ENCODE results near the gene BCL2L12.

The BCL2L12 gene

GRCh38 chr19:49669516-49669915, 3.8 kb downstream of the BCL2L12 start:
- POLR2A ChIA-PET = interaction anchor here (0.7 kb wide), 1 partner anchor 207 kb away, joined by 6 read pairs; no protein-coding TSS in a partner anchor

More at GRCh38 chr19:49669516-49669915, 3.8 kb downstream of the BCL2L12 start:
- TF ChIP-seq ZNF404 (tag by site-specific recombination; IDR thresholded peaks at IDR 0.05) = no peak
- no peak for TF ChIP-seq ZNF747 (tag by site-specific recombination; IDR thresholded peaks at IDR 0.05)
- no peak for TF ChIP-seq ZNF366 (tag by site-specific recombination; conservative IDR thresholded peaks at IDR 0.05)
- TF ChIP-seq HIC1 (tag by site-specific recombination; IDR thresholded peaks at IDR 0.05) = no peak
- no peak for TF ChIP-seq ZFP3 (tag by site-specific recombination; IDR thresholded peaks at IDR 0.05; ENCODE audit: low read depth)
- TF ChIP-seq GFI1B (tag by site-specific recombination; IDR thresholded peaks at IDR 0.05) = no peak
- TF ChIP-seq KLF8 (tag by site-specific recombination; IDR thresholded peaks at IDR 0.05) = no peak
- TF ChIP-seq ZBTB10 (tag by site-specific recombination; IDR thresholded peaks at IDR 0.05) = no peak
- TF ChIP-seq OSR2 (tag by site-specific recombination; IDR thresholded peaks at IDR 0.05) = no peak
- peak; percentile 22 for TF ChIP-seq ZFHX2 (tag by site-specific recombination; conservative IDR thresholded peaks at IDR 0.05)
- TF ChIP-seq ZNF280D (tag by site-specific recombination; IDR thresholded peaks at IDR 0.05) = no peak
- no peak for TF ChIP-seq ZNF391 (tag by site-specific recombination; IDR thresholded peaks at IDR 0.05; ENCODE audit: borderline replicate concordance, low read depth)
- TF ChIP-seq EGR2 (tag by site-specific recombination; IDR thresholded peaks at IDR 0.05; ENCODE audit: low read depth) = peak; percentile 13; the same call in 1 of the 2 replicates
- no peak for TF ChIP-seq ZXDB (tag by site-specific recombination; IDR thresholded peaks at IDR 0.05)
- no peak for TF ChIP-seq ZNF558 (tag by site-specific recombination; IDR thresholded peaks at IDR 0.05)
- CTCF ChIA-PET = interaction anchor here (1.1 to 1.5 kb wide), 3 partner anchors 10 to 123 kb away, joined by 3 to 6 read pairs (median 4); no protein-coding TSS in a partner anchor
- Histone ChIP-seq H3K9me3 (ENCODE audit: control insufficient read depth, insufficient read depth, low read depth, low read length) (no peaks in the 10 kb centered on the region), H3K4me1 (ENCODE audit: control insufficient read depth, insufficient read depth, low read length) (peaks cover 10% of the 10 kb centered on the region), H3K27ac (ENCODE audit: extremely low read depth, low read depth, low read length) (0 out of 2 replicates have a peak overlapping the region, but pooled peaks have one; percentile 7), H3K4me3 (ENCODE audit: low read depth, low read length) (no peak overlapping the region), H3K36me3 (ENCODE audit: control insufficient read depth in 2 of 2, insufficient read depth in 1 of 2, low read length in 2 of 2) (peaks cover 22 to 40% of the 10 kb centered on the region in 2 experiments)
